Measurements from ENCODE around the gene IL1RAPL1. TPM values are rescaled to one million over a fixed set of nuclear protein-coding genes. Genes with fewer than 3 reads are reported as not detected.

Gene IL1RAPL1
- total and polyA plus RNA-seq, 2 experiments from 2014 or later, result 0.18 to 0.49 TPM

DNA sequence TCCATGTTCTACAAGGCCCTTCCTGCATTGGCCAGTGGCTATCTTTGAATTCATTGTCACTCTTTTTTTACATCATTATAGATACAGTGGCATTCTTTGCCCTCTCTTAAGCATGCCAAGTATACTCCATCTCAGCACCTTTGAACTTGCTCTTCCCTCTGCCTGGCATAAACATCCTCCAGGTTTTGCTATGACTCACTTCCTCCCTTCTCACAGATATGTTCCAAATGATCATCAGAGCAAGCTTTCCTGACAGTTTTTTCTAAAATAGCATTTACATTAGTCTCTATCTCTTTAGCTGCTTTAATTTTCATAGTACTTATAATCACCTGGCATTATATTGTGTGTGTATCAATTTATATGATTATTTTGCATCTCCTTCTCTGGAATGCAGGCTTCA is 1074.9 kb downstream of the IL1RAPL1 start:
- Histone ChIP-seq H4K20me1 (replicated peaks; ENCODE audit: insufficient read depth) (no peaks in the 10 kb centered on the region), H3K4me3 (no peak overlapping the region), H3K9me2 (ENCODE audit: insufficient read depth) (no peaks in the 10 kb centered on the region), H2AFZ (no peak overlapping the region), H3K27me3 (ENCODE audit: insufficient read depth) (no peaks in the 10 kb centered on the region), H3F3A (replicated peaks; ENCODE audit: low read depth) (no peaks in the 10 kb centered on the region), H3K27ac (ENCODE audit: low read depth) (no peak overlapping the region), H3K4me2 (no peak overlapping the region), H3K36me3 (ENCODE audit: insufficient read depth) (no peaks in the 10 kb centered on the region), H3K4me1 (ENCODE audit: insufficient read depth) (no peaks in the 10 kb centered on the region), H3K79me2 (replicated peaks; ENCODE audit: insufficient read depth) (no peaks in the 10 kb centered on the region)
- ATAC-seq (no peak), DNase-seq (ENCODE audit: low spot score) (no peak)
- Mint-ChIP-seq H3K9me3 (no peaks in the 10 kb centered on the region), H3K27ac (peak overlapping the region; percentile 30; the same call in 1 of the 2 replicates), H3K4me3 (no peak overlapping the region), H3K4me1 (peaks cover 4% of the 10 kb centered on the region; the same call in 2 of the 3 replicates), H3K36me3 (ENCODE audit: low read depth) (no peaks in the 10 kb centered on the region), H3K27me3 (ENCODE audit: insufficient read depth, low read depth, poor library complexity) (no peaks in the 10 kb centered on the region)
- TF ChIP-seq ZNF331 (CRISPR knock-in tag; IDR thresholded peaks at IDR 0.05; ENCODE audit: low read depth) (no peak), ZNF114 (CRISPR knock-in tag; IDR thresholded peaks at IDR 0.05) (no peak), CREB1 (CRISPR knock-in tag; IDR thresholded peaks at IDR 0.05; ENCODE audit: low read depth) (no peak), EZH2 (IDR thresholded peaks at IDR 0.05; ENCODE audit: low read depth, unreplicated experiment) (no peak), EZH2phosphoT487 (IDR thresholded peaks at IDR 0.05; ENCODE audit: unreplicated experiment) (no peak), STAT1 (IDR thresholded peaks at IDR 0.05; ENCODE audit: unreplicated experiment) (no peak)
- TF ChIP-seq, protein P1, sequence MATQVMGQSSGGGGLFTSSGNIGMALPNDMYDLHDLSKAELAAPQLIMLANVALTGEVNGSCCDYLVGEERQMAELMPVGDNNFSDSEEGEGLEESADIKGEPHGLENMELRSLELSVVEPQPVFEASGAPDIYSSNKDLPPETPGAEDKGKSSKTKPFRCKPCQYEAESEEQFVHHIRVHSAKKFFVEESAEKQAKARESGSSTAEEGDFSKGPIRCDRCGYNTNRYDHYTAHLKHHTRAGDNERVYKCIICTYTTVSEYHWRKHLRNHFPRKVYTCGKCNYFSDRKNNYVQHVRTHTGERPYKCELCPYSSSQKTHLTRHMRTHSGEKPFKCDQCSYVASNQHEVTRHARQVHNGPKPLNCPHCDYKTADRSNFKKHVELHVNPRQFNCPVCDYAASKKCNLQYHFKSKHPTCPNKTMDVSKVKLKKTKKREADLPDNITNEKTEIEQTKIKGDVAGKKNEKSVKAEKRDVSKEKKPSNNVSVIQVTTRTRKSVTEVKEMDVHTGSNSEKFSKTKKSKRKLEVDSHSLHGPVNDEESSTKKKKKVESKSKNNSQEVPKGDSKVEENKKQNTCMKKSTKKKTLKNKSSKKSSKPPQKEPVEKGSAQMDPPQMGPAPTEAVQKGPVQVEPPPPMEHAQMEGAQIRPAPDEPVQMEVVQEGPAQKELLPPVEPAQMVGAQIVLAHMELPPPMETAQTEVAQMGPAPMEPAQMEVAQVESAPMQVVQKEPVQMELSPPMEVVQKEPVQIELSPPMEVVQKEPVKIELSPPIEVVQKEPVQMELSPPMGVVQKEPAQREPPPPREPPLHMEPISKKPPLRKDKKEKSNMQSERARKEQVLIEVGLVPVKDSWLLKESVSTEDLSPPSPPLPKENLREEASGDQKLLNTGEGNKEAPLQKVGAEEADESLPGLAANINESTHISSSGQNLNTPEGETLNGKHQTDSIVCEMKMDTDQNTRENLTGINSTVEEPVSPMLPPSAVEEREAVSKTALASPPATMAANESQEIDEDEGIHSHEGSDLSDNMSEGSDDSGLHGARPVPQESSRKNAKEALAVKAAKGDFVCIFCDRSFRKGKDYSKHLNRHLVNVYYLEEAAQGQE (IDR thresholded peaks at IDR 0.05; ENCODE audit: unreplicated experiment), result no peak
- TF ChIP-seq, protein P2, sequence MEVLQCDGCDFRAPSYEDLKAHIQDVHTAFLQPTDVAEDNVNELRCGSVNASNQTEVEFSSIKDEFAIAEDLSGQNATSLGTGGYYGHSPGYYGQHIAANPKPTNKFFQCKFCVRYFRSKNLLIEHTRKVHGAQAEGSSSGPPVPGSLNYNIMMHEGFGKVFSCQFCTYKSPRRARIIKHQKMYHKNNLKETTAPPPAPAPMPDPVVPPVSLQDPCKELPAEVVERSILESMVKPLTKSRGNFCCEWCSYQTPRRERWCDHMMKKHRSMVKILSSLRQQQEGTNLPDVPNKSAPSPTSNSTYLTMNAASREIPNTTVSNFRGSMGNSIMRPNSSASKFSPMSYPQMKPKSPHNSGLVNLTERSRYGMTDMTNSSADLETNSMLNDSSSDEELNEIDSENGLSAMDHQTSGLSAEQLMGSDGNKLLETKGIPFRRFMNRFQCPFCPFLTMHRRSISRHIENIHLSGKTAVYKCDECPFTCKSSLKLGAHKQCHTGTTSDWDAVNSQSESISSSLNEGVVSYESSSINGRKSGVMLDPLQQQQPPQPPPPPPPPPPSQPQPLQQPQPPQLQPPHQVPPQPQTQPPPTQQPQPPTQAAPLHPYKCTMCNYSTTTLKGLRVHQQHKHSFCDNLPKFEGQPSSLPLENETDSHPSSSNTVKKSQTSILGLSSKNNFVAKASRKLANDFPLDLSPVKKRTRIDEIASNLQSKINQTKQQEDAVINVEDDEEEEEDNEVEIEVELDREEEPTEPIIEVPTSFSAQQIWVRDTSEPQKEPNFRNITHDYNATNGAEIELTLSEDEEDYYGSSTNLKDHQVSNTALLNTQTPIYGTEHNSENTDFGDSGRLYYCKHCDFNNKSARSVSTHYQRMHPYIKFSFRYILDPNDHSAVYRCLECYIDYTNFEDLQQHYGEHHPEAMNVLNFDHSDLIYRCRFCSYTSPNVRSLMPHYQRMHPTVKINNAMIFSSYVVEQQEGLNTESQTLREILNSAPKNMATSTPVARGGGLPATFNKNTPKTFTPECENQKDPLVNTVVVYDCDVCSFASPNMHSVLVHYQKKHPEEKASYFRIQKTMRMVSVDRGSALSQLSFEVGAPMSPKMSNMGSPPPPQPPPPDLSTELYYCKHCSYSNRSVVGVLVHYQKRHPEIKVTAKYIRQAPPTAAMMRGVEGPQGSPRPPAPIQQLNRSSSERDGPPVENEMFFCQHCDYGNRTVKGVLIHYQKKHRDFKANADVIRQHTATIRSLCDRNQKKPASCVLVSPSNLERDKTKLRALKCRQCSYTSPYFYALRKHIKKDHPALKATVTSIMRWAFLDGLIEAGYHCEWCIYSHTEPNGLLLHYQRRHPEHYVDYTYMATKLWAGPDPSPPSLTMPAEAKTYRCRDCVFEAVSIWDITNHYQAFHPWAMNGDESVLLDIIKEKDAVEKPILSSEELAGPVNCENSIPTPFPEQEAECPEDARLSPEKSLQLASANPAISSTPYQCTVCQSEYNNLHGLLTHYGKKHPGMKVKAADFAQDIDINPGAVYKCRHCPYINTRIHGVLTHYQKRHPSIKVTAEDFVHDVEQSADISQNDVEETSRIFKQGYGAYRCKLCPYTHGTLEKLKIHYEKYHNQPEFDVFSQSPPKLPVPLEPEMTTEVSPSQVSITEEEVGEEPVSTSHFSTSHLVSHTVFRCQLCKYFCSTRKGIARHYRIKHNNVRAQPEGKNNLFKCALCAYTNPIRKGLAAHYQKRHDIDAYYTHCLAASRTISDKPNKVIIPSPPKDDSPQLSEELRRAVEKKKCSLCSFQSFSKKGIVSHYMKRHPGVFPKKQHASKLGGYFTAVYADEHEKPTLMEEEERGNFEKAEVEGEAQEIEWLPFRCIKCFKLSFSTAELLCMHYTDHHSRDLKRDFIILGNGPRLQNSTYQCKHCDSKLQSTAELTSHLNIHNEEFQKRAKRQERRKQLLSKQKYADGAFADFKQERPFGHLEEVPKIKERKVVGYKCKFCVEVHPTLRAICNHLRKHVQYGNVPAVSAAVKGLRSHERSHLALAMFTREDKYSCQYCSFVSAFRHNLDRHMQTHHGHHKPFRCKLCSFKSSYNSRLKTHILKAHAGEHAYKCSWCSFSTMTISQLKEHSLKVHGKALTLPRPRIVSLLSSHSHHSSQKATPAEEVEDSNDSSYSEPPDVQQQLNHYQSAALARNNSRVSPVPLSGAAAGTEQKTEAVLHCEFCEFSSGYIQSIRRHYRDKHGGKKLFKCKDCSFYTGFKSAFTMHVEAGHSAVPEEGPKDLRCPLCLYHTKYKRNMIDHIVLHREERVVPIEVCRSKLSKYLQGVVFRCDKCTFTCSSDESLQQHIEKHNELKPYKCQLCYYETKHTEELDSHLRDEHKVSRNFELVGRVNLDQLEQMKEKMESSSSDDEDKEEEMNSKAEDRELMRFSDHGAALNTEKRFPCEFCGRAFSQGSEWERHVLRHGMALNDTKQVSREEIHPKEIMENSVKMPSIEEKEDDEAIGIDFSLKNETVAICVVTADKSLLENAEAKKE (CRISPR knock-in tag; IDR thresholded peaks at IDR 0.05), result no peak

Data from GM23338 (cell line).